ENCODE measurements around the gene HIRIP3. TPM values are rescaled to one million over a fixed set of nuclear protein-coding genes. Genes with fewer than 3 reads are reported as not detected.

Gene HIRIP3
- total and polyA plus RNA-seq, 2 donors (not counting 3 experiments of a cell fraction or from before 2014, with no cell fraction given): 6.7 to 8.6 TPM

- BruUV-seq (replicated peaks): TSS peak; percentile 59
- intact Hi-C loops (cut with micrococcal nuclease): loop anchor here (1.0 to 2.0 kb wide), 5 partner anchors 9 to 185 kb away; partner anchors contain the start of genes CDIPT and TAOK2
- H3K4me3 ChIP-seq (replicated peaks in 1 of 3; ENCODE audit: insufficient read depth in 1 of 3, low read depth in 1 of 3, low read length in 3 of 3): peak within 1 kb of the TSS; percentile 70 to 81 (median 73)
- H2AFZ ChIP-seq (ENCODE audit: low read depth, low read length): peak within 1 kb of the TSS; percentile 76
- no peaks in the 10 kb centered on the region for H4K20me1 ChIP-seq (replicated peaks; ENCODE audit: control insufficient read depth, extremely low read depth, insufficient read depth, low read length)
- CTCF ChIA-PET: interaction anchor here (0.8 to 1.6 kb wide), 5 partner anchors 10 to 148 kb away, joined by 3 to 5 read pairs (median 3); partner anchors contain the start of gene TAOK2
- H3K36me3 ChIP-seq (ENCODE audit: control insufficient read depth in 2 of 2, extremely low read depth in 1 of 2, insufficient read depth in 2 of 2, low read length in 2 of 2): peaks cover 6 to 20% of the 10 kb centered on the region in 2 experiments
- H3K4me1 ChIP-seq (ENCODE audit: control insufficient read depth, extremely low read depth, insufficient read depth, low read length): peaks cover 22% of the 10 kb centered on the region
- H3K4me2 ChIP-seq (ENCODE audit: insufficient read depth, low read length): peak within 1 kb of the TSS; percentile 84
- TF ChIP-seq FOS (IDR thresholded peaks at IDR 0.05; ENCODE audit: borderline replicate concordance, insufficient read depth, low read length) (no peak), POLR2AphosphoS5 (IDR thresholded peaks at IDR 0.05; ENCODE audit: insufficient read depth, low read depth, low read length) (peak; percentile 65), POLR2A (IDR thresholded peaks at IDR 0.05; ENCODE audit: low read depth, low read length) (no peak), MAX (IDR thresholded peaks at IDR 0.05; ENCODE audit: insufficient read depth, insufficient read length) (peak; percentile 5), CTCF (IDR thresholded peaks at IDR 0.05; ENCODE audit: extremely low read depth in 1 of 2, insufficient read depth in 1 of 2, low read depth in 1 of 2, low read length in 2 of 2) (no peak), EZH2 (IDR thresholded peaks at IDR 0.05; ENCODE audit: borderline replicate concordance, low read depth, low read length, severe bottlenecking) (no peak), JUN (IDR thresholded peaks at IDR 0.05; ENCODE audit: borderline replicate concordance, insufficient read depth, insufficient read length, low read depth) (no peak), GATA2 (IDR thresholded peaks at IDR 0.05; ENCODE audit: insufficient read depth, insufficient read length, low read depth, low read length) (no peak)
- no peaks in the 10 kb centered on the region for H3K27me3 ChIP-seq (ENCODE audit: control insufficient read depth in 2 of 2, insufficient read depth in 2 of 2, low read length in 2 of 2)
- H3K9ac ChIP-seq (replicated peaks; ENCODE audit: extremely low read depth, insufficient read depth, low read length): peak within 1 kb of the TSS; percentile 94
- peaks cover 7% of the 10 kb centered on the region for H3K79me2 ChIP-seq (ENCODE audit: control insufficient read depth, insufficient read depth, low read length)
- DNase-seq (ENCODE audit: low read depth, low spot score): peak; percentile 95
- peak; percentile 98 for FAIRE-seq
- POLR2A ChIA-PET: interaction anchor here (1.0 kb wide), 1 partner anchor 10 kb away, joined by 3 read pairs; no protein-coding TSS in a partner anchor
- H3K9me1 ChIP-seq (replicated peaks; ENCODE audit: control insufficient read depth, extremely low read depth, insufficient read depth, low read length): no peaks in the 10 kb centered on the region
- peak within 1 kb of the TSS; percentile 76 for H3K27ac ChIP-seq (ENCODE audit: insufficient read depth, low read depth, low read length)
- dilution Hi-C loops (cut with MboI; ENCODE audit: extremely low pct_ligation_motif_present, low sequenced_read_pairs): loop anchor here (10.0 kb wide), 1 partner anchor 191 kb away; the partner anchor contains the start of gene MAZ
- no peaks in the 10 kb centered on the region for H3K9me3 ChIP-seq (replicated peaks; ENCODE audit: control insufficient read depth, insufficient read depth, low read length)
These were observed 721 bp upstream of the HIRIP3 start, which contains the start of gene INO80E for GRCh38 chr16:29995911-29996765. INO80E (plus strand) TSS chr16:29996241; CDS start chr16:29996311, 70 bp downstream.
